Stimulated activated naive B cell treated with anti-CD40 and anti-IgM and Interleukin-4, amounts not matched to agents 10 μg/mL and 1 μg/mL and 100 μg/mL, for 72 hours (primary cell): Measurements from ENCODE around the gene PLXNC1.
A peak's percentile ranks its signal among the peaks of the same experiment; 100 is the strongest.

ENCODE experiments used
- ATAC-seq, 2 donors: fragments of 150-1000 bp; cut with Tn5 transposase; replicated peaks; 2 replicates each; pipeline ENCODE4 v1.10.0; 2021; ENCODE audit warnings: moderate library complexity in 1 of 2
- DNase-seq: peaks from one replicate; pipeline ENCODE4 v3.0.0; 2021
- H3K27ac Mint-ChIP-seq: one replicate; pipeline ENCODE4 v1.8.0; 2022; ENCODE audit warnings: mild to moderate bottlenecking, mixed read lengths
- H3K27me3 Mint-ChIP-seq, 2 donors: one replicate each; pipeline ENCODE4 v1.8.0; 2022; ENCODE audit warnings: mixed read lengths in 2 of 2
- H3K36me3 Mint-ChIP-seq, 2 donors: one replicate each; pipeline ENCODE4 v1.8.0; 2022; ENCODE audit warnings: mixed read lengths in 2 of 2, mild to moderate bottlenecking in 1 of 2
- H3K4me1 Mint-ChIP-seq, 2 donors: one replicate each; pipeline ENCODE4 v1.8.0; 2022; ENCODE audit warnings: mixed read lengths in 2 of 2, mild to moderate bottlenecking in 1 of 2
- H3K4me3 Mint-ChIP-seq, 2 donors: one replicate each; pipeline ENCODE4 v1.8.0; 2022; ENCODE audit warnings: mild to moderate bottlenecking in 2 of 2, mixed read lengths in 2 of 2, moderate library complexity in 1 of 2
- H3K9me3 Mint-ChIP-seq, 2 donors: one replicate each; pipeline ENCODE4 v1.8.0; 2022; ENCODE audit warnings: mixed read lengths in 2 of 2, mild to moderate bottlenecking in 1 of 2

Gene PLXNC1

GRCh38 chr12:94225506-94225905 is 77.1 kb downstream of the PLXNC1 start:
- H3K4me1 Mint-ChIP-seq = peaks cover 46 to 72% of the 10 kb centered on the region in 2 donors
- peak overlapping the region; percentile 85 for H3K27ac Mint-ChIP-seq
- peaks cover 73 to 89% of the 10 kb centered on the region in 2 donors for H3K36me3 Mint-ChIP-seq
- DNase-seq (no peak), ATAC-seq (peak in 1 of 2 donors; percentile 31)
- H3K27me3 Mint-ChIP-seq = no peaks in the 10 kb centered on the region
- H3K4me3 Mint-ChIP-seq = no peak overlapping the region
- peaks cover 0 to 8% of the 10 kb centered on the region in 2 donors for H3K9me3 Mint-ChIP-seq

- peak overlapping the region in 1 of 2 donors; percentile 6 for H3K4me3 Mint-ChIP-seq
- peak overlapping the region; percentile 85 for H3K27ac Mint-ChIP-seq
- H3K9me3 Mint-ChIP-seq = peaks cover 0 to 5% of the 10 kb centered on the region in 2 donors
- H3K36me3 Mint-ChIP-seq = peaks cover 69 to 87% of the 10 kb centered on the region in 2 donors
- DNase-seq (no peak), ATAC-seq (no peak)
- peaks cover 44 to 70% of the 10 kb centered on the region in 2 donors for H3K4me1 Mint-ChIP-seq
- H3K27me3 Mint-ChIP-seq = no peaks in the 10 kb centered on the region
These were observed 77.7 kb downstream of the PLXNC1 start for GRCh38 chr12:94225947-94226630.

- peak overlapping the region; percentile 39 to 46 for H3K4me3 Mint-ChIP-seq
- no peaks in the 10 kb centered on the region for H3K27me3 Mint-ChIP-seq
- no peak for DNase-seq
- H3K27ac Mint-ChIP-seq = peak overlapping the region; percentile 85
- peaks cover 0 to 5% of the 10 kb centered on the region in 2 donors for H3K9me3 Mint-ChIP-seq
- H3K36me3 Mint-ChIP-seq = peaks cover 74 to 90% of the 10 kb centered on the region in 2 donors
- H3K4me1 Mint-ChIP-seq = peaks cover 47 to 73% of the 10 kb centered on the region in 2 donors
- ATAC-seq = peak; percentile 76 to 79
These were observed 78.7 kb downstream of the PLXNC1 start for GRCh38 chr12:94227066-94227465.

GRCh38 chr12:94228488-94228907 is 80.1 kb downstream of the PLXNC1 start:
- H3K9me3 Mint-ChIP-seq = peaks cover 0 to 5% of the 10 kb centered on the region in 2 donors
- H3K4me3 Mint-ChIP-seq = peak overlapping the region; percentile 1
- ATAC-seq (peak in 1 of 2 donors; percentile 21), DNase-seq (no peak)
- H3K27me3 Mint-ChIP-seq = no peaks in the 10 kb centered on the region
- peaks cover 43 to 69% of the 10 kb centered on the region in 2 donors for H3K4me1 Mint-ChIP-seq
- H3K36me3 Mint-ChIP-seq = peaks cover 80 to 92% of the 10 kb centered on the region in 2 donors
- peak overlapping the region; percentile 27 for H3K27ac Mint-ChIP-seq

- ATAC-seq (no peak), DNase-seq (no peak)
- Mint-ChIP-seq H3K27me3 (no peaks in the 10 kb centered on the region), H3K4me3 (no peak overlapping the region), H3K4me1 (peaks cover 41 to 62% of the 10 kb centered on the region in 2 donors), H3K36me3 (peaks cover 71 to 85% of the 10 kb centered on the region in 2 donors), H3K27ac (no peak overlapping the region), H3K9me3 (peaks cover 0 to 5% of the 10 kb centered on the region in 2 donors)
These were observed 81.5 kb downstream of the PLXNC1 start for GRCh38 chr12:94229902-94230301.

GRCh38 chr12:94230357-94230905 is 82.1 kb downstream of the PLXNC1 start:
- peaks cover 67 to 84% of the 10 kb centered on the region in 2 donors for H3K36me3 Mint-ChIP-seq
- no peak for DNase-seq
- no peaks in the 10 kb centered on the region for H3K27me3 Mint-ChIP-seq
- peak; percentile 37 to 64 for ATAC-seq
- H3K27ac Mint-ChIP-seq = peak overlapping the region; percentile 79
- H3K4me3 Mint-ChIP-seq = peak overlapping the region; percentile 23 to 40
- peaks cover 36 to 60% of the 10 kb centered on the region in 2 donors for H3K4me1 Mint-ChIP-seq
- peaks cover 0 to 5% of the 10 kb centered on the region in 2 donors for H3K9me3 Mint-ChIP-seq

- Mint-ChIP-seq H3K9me3 (peaks cover 0 to 5% of the 10 kb centered on the region in 2 donors), H3K27ac (no peak overlapping the region), H3K4me3 (no peak overlapping the region), H3K4me1 (peaks cover 32 to 52% of the 10 kb centered on the region in 2 donors), H3K27me3 (no peaks in the 10 kb centered on the region), H3K36me3 (peaks cover 64 to 82% of the 10 kb centered on the region in 2 donors)
- DNase-seq = no peak
- ATAC-seq = peak; percentile 44 to 46
These were observed 83.3 kb downstream of the PLXNC1 start for GRCh38 chr12:94231709-94232108.

- Mint-ChIP-seq H3K27me3 (no peaks in the 10 kb centered on the region), H3K9me3 (no peaks in the 10 kb centered on the region), H3K4me1 (peaks cover 36 to 59% of the 10 kb centered on the region in 2 donors), H3K36me3 (peaks cover 65 to 86% of the 10 kb centered on the region in 2 donors), H3K4me3 (no peak overlapping the region), H3K27ac (no peak overlapping the region)
- DNase-seq (no peak), ATAC-seq (no peak)
These were observed 87.5 kb downstream of the PLXNC1 start for GRCh38 chr12:94235848-94236247.

- peaks cover 42 to 76% of the 10 kb centered on the region in 2 donors for H3K4me1 Mint-ChIP-seq
- no peaks in the 10 kb centered on the region for H3K9me3 Mint-ChIP-seq
- H3K36me3 Mint-ChIP-seq = peaks cover 58 to 82% of the 10 kb centered on the region in 2 donors
- peak overlapping the region in 1 of 2 donors; percentile 62 for H3K4me3 Mint-ChIP-seq
- peak; percentile 3 to 12 for ATAC-seq
- DNase-seq = no peak
- H3K27me3 Mint-ChIP-seq = no peaks in the 10 kb centered on the region
- peak overlapping the region; percentile 98 for H3K27ac Mint-ChIP-seq
These were observed 91.1 kb downstream of the PLXNC1 start for GRCh38 chr12:94239332-94239993.

- H3K36me3 Mint-ChIP-seq = peaks cover 63 to 85% of the 10 kb centered on the region in 2 donors
These were observed 91.8 kb downstream of the PLXNC1 start for GRCh38 chr12:94240171-94240570.

GRCh38 chr12:94242901-94243300 is 94.5 kb downstream of the PLXNC1 start:
- Mint-ChIP-seq H3K27me3 (no peaks in the 10 kb centered on the region), H3K9me3 (no peaks in the 10 kb centered on the region), H3K4me3 (no peak overlapping the region), H3K27ac (no peak overlapping the region), H3K4me1 (peaks cover 60 to 86% of the 10 kb centered on the region in 2 donors), H3K36me3 (peaks cover 64 to 84% of the 10 kb centered on the region in 2 donors)
- DNase-seq (no peak), ATAC-seq (no peak)

More at GRCh38 chr12:94240171-94240570, 91.8 kb downstream of the PLXNC1 start:
- peaks cover 50 to 78% of the 10 kb centered on the region in 2 donors for H3K4me1 Mint-ChIP-seq
- H3K4me3 Mint-ChIP-seq = peak overlapping the region; percentile 68 to 73
- peak overlapping the region; percentile 98 for H3K27ac Mint-ChIP-seq
- DNase-seq (peak; percentile 73), ATAC-seq (peak; percentile 93 to 94)
- H3K27me3 Mint-ChIP-seq = no peaks in the 10 kb centered on the region
- H3K9me3 Mint-ChIP-seq = no peaks in the 10 kb centered on the region

- peak overlapping the region; percentile 65 for H3K27ac Mint-ChIP-seq
- H3K27me3 Mint-ChIP-seq = no peaks in the 10 kb centered on the region
- peak overlapping the region; percentile 34 to 46 for H3K4me3 Mint-ChIP-seq
- peaks cover 65 to 86% of the 10 kb centered on the region in 2 donors for H3K36me3 Mint-ChIP-seq
- DNase-seq (peak; percentile 53), ATAC-seq (peak; percentile 63 to 64)
- no peaks in the 10 kb centered on the region for H3K9me3 Mint-ChIP-seq
- peaks cover 53 to 73% of the 10 kb centered on the region in 2 donors for H3K4me1 Mint-ChIP-seq
These were observed 96.1 kb downstream of the PLXNC1 start for GRCh38 chr12:94244165-94245133.

- no peak for ATAC-seq
- Mint-ChIP-seq H3K27ac (peak overlapping the region; percentile 65), H3K9me3 (no peaks in the 10 kb centered on the region), H3K36me3 (peaks cover 60 to 85% of the 10 kb centered on the region in 2 donors), H3K27me3 (no peaks in the 10 kb centered on the region), H3K4me3 (peak overlapping the region in 1 of 2 donors; percentile 11), H3K4me1 (peaks cover 41 to 59% of the 10 kb centered on the region in 2 donors)
- no peak for DNase-seq
These were observed 97.4 kb downstream of the PLXNC1 start for GRCh38 chr12:94245631-94246383.
